Fibroblast of mammary gland (primary cell): Measurements from ENCODE around the gene GOLGA1.

Experiments used
- DNase-seq: peaks from one replicate; pipeline ENCODE4 v3.0.0-alpha.2; 2010; ENCODE audit warnings: low read depth
- H3K4me3 ChIP-seq: 2 replicates; pipeline ENCODE4 v1.5.1; 2011; ENCODE audit warnings: low read depth, mild to moderate bottlenecking, low read length, moderate library complexity; ENCODE audit not compliant: control insufficient read depth
- CTCF ChIP-seq: conservative IDR thresholded peaks from 2 replicates; pipeline ENCODE4 v1.5.1; 2011; ENCODE audit warnings: low read depth, low read length, inconsistent platforms; ENCODE audit not compliant: control insufficient read depth, insufficient read depth

GOLGA1 gene

GRCh38 chr9:124914753-124915405, 26.0 kb downstream of the GOLGA1 start:
- no peak for DNase-seq
- TF ChIP-seq CTCF: no peak
- no peak overlapping the region for H3K4me3 ChIP-seq

DNA sequence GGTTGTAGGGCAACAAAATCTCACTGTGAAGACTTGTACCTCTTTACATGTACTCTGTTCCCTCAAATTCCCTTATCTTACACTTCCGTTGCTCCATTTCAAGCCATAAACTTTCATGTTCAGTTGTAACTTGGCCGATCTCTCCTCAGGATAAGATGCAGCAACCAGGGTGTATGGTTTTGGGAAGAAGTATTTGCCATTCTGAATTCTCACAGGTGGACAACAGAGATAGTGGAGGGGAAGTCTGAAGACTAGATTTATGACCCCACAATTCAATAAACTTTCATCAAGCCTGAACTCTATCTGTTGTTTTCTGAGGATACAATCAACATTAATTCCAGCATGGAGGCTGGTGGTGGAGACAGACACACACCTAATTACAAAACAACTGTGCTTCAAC, 27.5 kb downstream of the GOLGA1 start:
- no peak for TF ChIP-seq CTCF
- no peak for DNase-seq
- H3K4me3 ChIP-seq: no peak overlapping the region

DNA sequence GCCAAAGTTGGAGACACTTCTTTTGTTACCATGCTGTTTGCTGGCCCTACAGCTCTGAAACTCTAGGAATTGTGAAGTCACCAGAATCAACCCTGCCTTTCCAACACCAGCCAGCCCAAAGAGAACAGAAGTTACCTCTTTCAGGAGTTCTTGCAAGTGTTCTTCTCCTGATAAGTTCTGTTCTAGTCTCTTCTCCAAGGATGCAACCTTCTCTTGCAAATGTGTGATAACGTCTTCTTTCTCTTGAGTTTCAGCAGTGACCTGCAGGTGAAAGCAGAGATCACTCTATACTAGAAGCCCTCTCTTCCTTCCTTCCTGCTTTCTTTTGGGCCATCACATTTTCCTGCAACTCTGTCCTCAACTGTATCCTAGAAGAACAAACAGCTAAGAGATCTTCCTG, 29.1 kb downstream of the GOLGA1 start:
- no peak overlapping the region for H3K4me3 ChIP-seq
- no peak for TF ChIP-seq CTCF
- no peak for DNase-seq

- DNase-seq: no peak
- H3K4me3 ChIP-seq: no peak overlapping the region
- TF ChIP-seq CTCF: no peak
Observed at GRCh38 chr9:124908098-124908497, 32.8 kb downstream of the GOLGA1 start.

GRCh38 chr9:124906966-124907365, 33.9 kb downstream of the GOLGA1 start:
- TF ChIP-seq CTCF: no peak
- no peak overlapping the region for H3K4me3 ChIP-seq
- no peak for DNase-seq

DNA sequence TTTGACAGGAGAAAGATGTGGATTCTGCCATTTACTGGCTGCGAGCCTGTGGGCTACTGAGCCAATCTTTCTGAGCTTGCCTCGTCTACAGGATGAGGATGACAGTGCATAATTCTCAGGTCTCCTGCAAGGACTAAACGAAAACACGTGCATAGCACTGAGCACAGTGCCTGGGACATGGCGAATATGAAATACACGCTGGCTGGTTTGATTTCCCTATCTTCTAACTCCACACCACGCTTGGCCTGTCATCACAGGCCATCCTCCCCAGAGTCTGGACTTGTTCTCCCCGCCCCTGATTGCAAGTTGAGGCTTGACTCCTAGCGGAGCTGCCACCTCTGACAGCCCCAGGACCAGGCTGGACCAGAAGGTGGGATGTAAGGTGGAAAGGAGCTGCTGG, 41.0 kb downstream of the GOLGA1 start:
- no peak overlapping the region for H3K4me3 ChIP-seq
- no peak for DNase-seq
- no peak for TF ChIP-seq CTCF

- DNase-seq: no peak
- H3K4me3 ChIP-seq: no peak overlapping the region
- TF ChIP-seq CTCF: no peak
Observed at GRCh38 chr9:124897570-124898460, 43.1 kb downstream of the GOLGA1 start.
